K562 (cell line): ENCODE data around the gene TMC4. TPM values are rescaled to one million over a fixed set of nuclear protein-coding genes. Genes with fewer than 3 reads are reported as not detected.
A peak's percentile ranks its signal among the peaks of the same experiment; 100 is the strongest.

Source experiments
- ATAC-seq: fragments of 200-7000 bp; cut with Tn5 transposase; 3 replicates; pipeline ENCODE4 v1.9.1; 2020; ENCODE audit warnings: moderate library complexity
- BruUV-seq: library from RNA; stranded (reverse); fragments of 400-500 nt; replicated peaks from 2 replicates; lab custom pipeline; 2021; lab: Mats Ljungman, UMichigan
- CTCF ChIA-PET: fragments of 300-600 bp; formaldehyde crosslinking; extraction: SDS; loops from one replicate; lab custom pipeline; 2021; ENCODE audit warnings: low intra/inter-chr PET ratio; lab: Yijun Ruan, JAX
- POLR2A ChIA-PET: fragments of 300-600, 350-650 bp; sonication (Branson Sonifier 250); formaldehyde crosslinking; extraction: SDS; loops from one replicate; lab custom pipeline; 2021; ENCODE audit warnings: antibody characterized with exemption, inconsistent platforms; lab: Yijun Ruan, JAX
- DNase-seq, 4 experiments: peaks; one replicate each; pipeline versions ENCODE4 v3.0.0 to v3.0.0-alpha.2; 2011 to 2018; ENCODE audit warnings: low spot score in 3 of 4, mixed read lengths in 3 of 4; ENCODE audit errors: extremely low read depth in 1 of 4
- FAIRE-seq: peaks from 2 replicates; lab custom pipeline; 2011; peaks lifted over from hg19 to GRCh38; lab: Jason Lieb, UNC
- H2AFZ ChIP-seq: 2 replicates; pipeline ENCODE4 v1.6.0; 2011; ENCODE audit warnings: low read depth, low read length, control low read depth, inconsistent platforms
- H3K27ac ChIP-seq: fragments of 200-600 bp; 3 replicates; pipeline ENCODE4 v1.8.0; 2011; ENCODE audit warnings: low read depth, mild to moderate bottlenecking, control low read depth, inconsistent platforms, low read length, moderate library complexity, mixed read lengths; ENCODE audit errors: extremely low read depth
- H3K27me3 ChIP-seq, 2 experiments: fragments of 300-600 bp in 1 of 2; 2 replicates in 1 of 2; 3 replicates in 1 of 2; pipeline versions ENCODE4 v1.6.0 to v1.8.0; 2011; ENCODE audit warnings: inconsistent platforms in 2 of 2, low read length in 2 of 2, mild to moderate bottlenecking in 1 of 2, mixed read lengths in 1 of 2, moderate library complexity in 1 of 2; ENCODE audit not compliant: control insufficient read depth in 2 of 2, insufficient read depth in 2 of 2
- H3K36me3 ChIP-seq: fragments of 300-600 bp; 3 replicates; pipeline ENCODE4 v1.8.0; 2011; ENCODE audit warnings: mild to moderate bottlenecking, low read length, inconsistent platforms; ENCODE audit not compliant: control insufficient read depth, insufficient read depth
- H3K4me1 ChIP-seq, 2 experiments: fragments of 200-600 bp in 1 of 2; replicated peaks in 1 of 2; 2 replicates in 1 of 2; 3 replicates in 1 of 2; pipeline versions ENCODE4 v1.5.1 to v1.8.0; 2011; ENCODE audit warnings: inconsistent platforms in 2 of 2, low read length in 2 of 2, mild to moderate bottlenecking in 1 of 2, mixed read lengths in 1 of 2, moderate library complexity in 1 of 2; ENCODE audit not compliant: control insufficient read depth in 2 of 2, insufficient read depth in 2 of 2
- H3K4me2 ChIP-seq: 2 replicates; pipeline ENCODE4 v1.6.1; 2011; ENCODE audit warnings: low read length, control low read depth, inconsistent platforms, mixed read lengths; ENCODE audit not compliant: insufficient read depth
- H3K4me3 ChIP-seq: fragments of 200-600 bp; sonication (generic), shearing (Covaris generic); 2 replicates; pipeline ENCODE4 v1.5.1; 2016; ENCODE audit warnings: control low read depth, inconsistent platforms
- H3K79me2 ChIP-seq: fragments of 200-600 bp; 3 replicates; pipeline ENCODE4 v1.8.0; 2011; ENCODE audit warnings: low read length, inconsistent platforms; ENCODE audit not compliant: control insufficient read depth, insufficient read depth
- H3K9ac ChIP-seq, 2 experiments: 2 replicates each; pipeline versions ENCODE4 v1.6.0 to v1.6.1; 2011; ENCODE audit warnings: low read depth in 2 of 2, low read length in 2 of 2, control low read depth in 1 of 2, inconsistent platforms in 1 of 2, mild to moderate bottlenecking in 1 of 2, mixed read lengths in 1 of 2; ENCODE audit not compliant: insufficient read depth in 1 of 2
- H3K9me1 ChIP-seq: one replicate; pipeline ENCODE4 v1.6.0; 2011; ENCODE audit warnings: inconsistent platforms, mild to moderate bottlenecking, low read length, moderate library complexity; ENCODE audit not compliant: control insufficient read depth, insufficient read depth
- H3K9me3 ChIP-seq: replicated peaks from 2 replicates; pipeline ENCODE4 v1.5.1; 2011; ENCODE audit warnings: low read depth, low read length, inconsistent platforms; ENCODE audit not compliant: control insufficient read depth, insufficient read depth
- H4K20me1 ChIP-seq: replicated peaks from 2 replicates; pipeline ENCODE4 v1.6.1; 2011; ENCODE audit warnings: low read length, inconsistent platforms, mixed read lengths; ENCODE audit not compliant: control insufficient read depth, insufficient read depth
- AFF4 ChIP-seq: sonication (generic); formaldehyde crosslinking; IDR thresholded peaks from 2 replicates; pipeline ENCODE4 v1.8.0; 2023; ENCODE audit warnings: mild to moderate bottlenecking, missing genetic modification reagents
- ERF ChIP-seq: fragments of 450-650 bp; formaldehyde crosslinking; IDR thresholded peaks from 2 replicates; pipeline ENCODE4 v1.4.0; 2020; ENCODE audit warnings: mild to moderate bottlenecking, mixed read lengths
- FOXJ3 ChIP-seq: sonication (generic); formaldehyde crosslinking; IDR thresholded peaks from 2 replicates; pipeline ENCODE4 v1.4.0; 2020; ENCODE audit warnings: mild to moderate bottlenecking, missing genetic modification reagents
- HDAC3 ChIP-seq: fragments of 450-650 bp; IDR thresholded peaks from 2 replicates; pipeline ENCODE4 v1.6.1; 2018; ENCODE audit warnings: borderline replicate concordance, mild to moderate bottlenecking, moderate library complexity; ENCODE audit not compliant: partially characterized antibody
- HMGXB4 ChIP-seq: sonication (generic); formaldehyde crosslinking; IDR thresholded peaks from 2 replicates; pipeline ENCODE4 v1.8.1; 2023; ENCODE audit warnings: mild to moderate bottlenecking, missing genetic modification reagents
- KAT7 ChIP-seq: sonication (generic); formaldehyde crosslinking; IDR thresholded peaks from 2 replicates; pipeline ENCODE4 v1.8.0; 2022; ENCODE audit warnings: missing genetic modification reagents, mild to moderate bottlenecking, borderline replicate concordance
- LCOR ChIP-seq: sonication (generic); formaldehyde crosslinking; IDR thresholded peaks from 2 replicates; pipeline ENCODE4 v1.8.0; 2022; ENCODE audit warnings: mild to moderate bottlenecking, missing genetic modification reagents
- POLR2A ChIP-seq: fragments of 450-650 bp; conservative IDR thresholded peaks from 2 replicates; pipeline ENCODE4 v1.6.1; 2016
- POU5F1 ChIP-seq: fragments of 150-350 bp; IDR thresholded peaks from 2 replicates; pipeline ENCODE4 v1.6.1; 2014; ENCODE audit warnings: borderline replicate concordance, low read length, low read depth, mild to moderate bottlenecking; ENCODE audit not compliant: partially characterized antibody
- RBFOX2 ChIP-seq: fragments of 200-400 bp; formaldehyde crosslinking; IDR thresholded peaks from 2 replicates; pipeline ENCODE4 v1.6.1; 2017; ENCODE audit warnings: low read depth, mild to moderate bottlenecking, low read length, moderate library complexity
- TBL1XR1 ChIP-seq, 2 experiments: IDR thresholded peaks; 2 replicates each; pipeline ENCODE4 v1.6.1; 2012; ENCODE audit warnings: improper control_type of control experiment in 2 of 2, low read length in 2 of 2, mild to moderate bottlenecking in 1 of 2
- TCF7L2 ChIP-seq: fragments of 150-350 bp; IDR thresholded peaks from 2 replicates; pipeline ENCODE4 v1.6.1; 2016; ENCODE audit warnings: low read depth, mild to moderate bottlenecking, low read length, moderate library complexity
- ZKSCAN8 ChIP-seq: fragments of 200-800 bp; sonication (Bioruptor generic); IDR thresholded peaks from 2 replicates; pipeline ENCODE4 v1.6.1; 2016; ENCODE audit warnings: missing genetic modification characterization, missing compliant biosample characterization
- WGBS: fragments of 100-300 bp; shearing (Covaris generic); methylation state at CpG from one replicate; pipeline ENCODE4 v1.1.6; 2016; ENCODE audit warnings: low coverage, mixed read lengths; ENCODE audit not compliant: insufficient coverage; ENCODE audit errors: missing lambda C conversion rate; 5-methylcytosine and 5-hydroxymethylcytosine counted together
- in situ Hi-C: fragments of 300-500 bp; cut with MboI; formaldehyde crosslinking; loops from 4 replicates; pipeline ENCODE4 v1.15.0; 2018; ENCODE audit warnings: inconsistent platforms, mixed read lengths
- intact Hi-C: fragments of 100-400 bp; cut with micrococcal nuclease; formaldehyde crosslinking; loops from 2 replicates; pipeline ENCODE4 v1.14.2; 2022
- polyA plus RNA-seq, 8 experiments: library from polyadenylated mRNA; depleted of rRNA in 4 of 8; stranded (reverse) in 5 of 8; unstranded in 3 of 8; fragments of >200 nt; fragmentation: Nextera tagmentation in 2 of 8; fragmentation: Illumina TruSeq in 1 of 8; extraction: Ambion mirVana in 2 of 8; extraction: Trizol in 1 of 8; gene quantifications; 2 replicates each; pipeline versions ENCODE4 v1.2.1 to v1.2.3, GENCODE V29; 2011 to 2014; ENCODE audit warnings: inconsistent platforms in 1 of 8, missing spikeins in 1 of 8
- total RNA-seq, 7 experiments: library from RNA; depleted of rRNA in 6 of 7; stranded (reverse); fragments of >200 nt in 6 of 7; fragmentation: Illumina TruSeq in 2 of 7; extraction: Trizol in 2 of 7; gene quantifications; 2 replicates each; pipeline versions ENCODE4 v1.2.1 to v1.2.3, GENCODE V29; 2011 to 2021; ENCODE audit warnings: low replicate concordance in 1 of 7

The TMC4 gene
- total and polyA plus RNA-seq, 9 of the 15 experiments (the other 6 are each of a cell fraction or from before 2014, with no cell fraction given), result 0.12 to 0.79 (median 0.36) TPM; not detected in 2

- peaks cover 78% of the 10 kb centered on the region for H3K79me2 ChIP-seq
- H3K9ac ChIP-seq, result peak overlapping the region; percentile 98 to 99
- BruUV-seq, result no TSS peak
- ChIA-PET CTCF (no interaction called here), POLR2A (interaction anchor here (0.8 to 5.3 kb wide), 5 partner anchors 8 to 88 kb away, joined by 4 to 206 read pairs (median 19); partner anchors contain the start of genes MBOAT7, PRPF31, TFPT and TMC4)
- intact Hi-C loops (no loop called here), in situ Hi-C loops (no loop called here)
- H2AFZ ChIP-seq, result no peak overlapping the region
- H3K4me2 ChIP-seq, result peak overlapping the region; percentile 89
- peak overlapping the region; percentile 70 for H3K27ac ChIP-seq
- ATAC-seq (no peak), DNase-seq (no peak), FAIRE-seq (no peak)
- H3K27me3 ChIP-seq, result no peaks in the 10 kb centered on the region
- peaks cover 72% of the 10 kb centered on the region for H3K36me3 ChIP-seq
- H3K4me3 ChIP-seq, result peak overlapping the region; percentile 68
- 2% methylated on average over 9 of the region's 9 CpGs for WGBS
- peaks cover 42 to 51% of the 10 kb centered on the region in 2 experiments for H3K4me1 ChIP-seq
- peaks cover 72% of the 10 kb centered on the region for H4K20me1 ChIP-seq
- H3K9me3 ChIP-seq, result no peaks in the 10 kb centered on the region
- H3K9me1 ChIP-seq, result peaks cover 11% of the 10 kb centered on the region
- TF ChIP-seq POU5F1 (no peak), HDAC3 (no peak), ERF (CRISPR knock-in tag) (no peak), TBL1XR1 (IDR thresholded peaks at IDR 0.05; ENCODE audit: low read length in 2 of 2) (peak in 1 of 2 experiments; percentile 62; a peak in 1 of 4 replicates), RBFOX2 (peak; percentile 7), POLR2A (0 out of 2 replicates have a peak, but pooled peaks have one; percentile 49), KAT7 (CRISPR knock-in tag) (0 out of 2 replicates have a peak, but pooled peaks have one; percentile 22), AFF4 (CRISPR knock-in tag) (0 out of 2 replicates have a peak, but pooled peaks have one; percentile 37), ZKSCAN8 (CRISPR knock-in tag) (no peak), HMGXB4 (CRISPR knock-in tag) (0 out of 2 replicates have a peak, but pooled peaks have one; percentile 21), LCOR (CRISPR knock-in tag) (0 out of 2 replicates have a peak, but pooled peaks have one; percentile 40), FOXJ3 (CRISPR knock-in tag) (no peak), TCF7L2 (no peak)
These were observed 30.2 kb upstream of the TMC4 start for GRCh38 chr19:54203151-54203611.
